ENCODE data around the gene UMODL1.

The UMODL1 gene

DNA sequence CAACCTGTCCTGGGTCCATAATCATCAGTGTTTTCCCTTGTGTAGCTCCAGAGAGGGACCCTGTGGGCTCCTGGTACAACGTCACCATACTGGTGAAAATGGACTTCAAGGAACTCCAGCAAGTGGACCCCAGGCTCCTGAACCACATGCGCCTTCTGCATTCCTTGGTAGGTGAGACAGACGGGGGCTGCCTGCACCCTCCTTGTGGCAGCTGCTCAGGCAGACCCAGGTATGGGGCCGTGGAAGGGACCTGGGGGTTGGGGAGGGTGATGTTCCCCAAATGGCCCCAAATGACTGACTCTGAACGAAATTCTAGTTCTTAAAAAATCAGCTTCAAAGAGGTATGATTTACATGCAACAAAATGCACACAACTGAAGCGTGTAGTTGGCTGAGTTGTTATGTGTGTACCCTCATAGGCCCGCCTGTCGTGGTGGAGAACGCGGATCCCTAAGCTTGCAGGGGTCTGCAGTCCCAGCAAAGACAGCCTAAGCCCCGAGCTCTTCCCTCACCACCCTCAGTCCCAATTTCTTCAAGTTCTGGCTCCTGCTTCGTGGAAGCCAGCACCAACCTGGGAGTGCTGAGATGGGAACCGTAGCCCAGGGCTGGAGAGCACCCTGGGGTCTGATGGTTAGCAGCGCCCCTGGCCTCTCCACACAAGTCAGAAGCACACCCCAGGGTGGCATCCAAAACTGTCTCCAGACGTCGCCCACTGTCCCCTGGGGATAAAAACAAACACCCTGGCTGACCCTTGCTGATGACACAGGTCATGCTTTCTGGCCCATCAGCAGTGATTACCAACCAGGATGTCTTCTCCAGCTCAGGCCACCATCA, 14.3 kb downstream of the UMODL1 start:
- Histone ChIP-seq H3K27ac (no peak overlapping the region), H3K4me3 (no peak overlapping the region), H3K9me3 (ENCODE audit: low read depth, low read length) (no peaks in the 10 kb centered on the region), H3K36me3 (ENCODE audit: insufficient read depth, low read length) (no peaks in the 10 kb centered on the region), H3K9ac (ENCODE audit: insufficient read length) (no peak overlapping the region)
- TF ChIP-seq POLR2AphosphoS5 (IDR thresholded peaks at IDR 0.05; ENCODE audit: borderline replicate concordance, low read depth, low read length), result no peak
- TF ChIP-seq FOXP2 (optimal IDR thresholded peaks at IDR 0.05; ENCODE audit: control extremely low read depth, extremely low read length, insufficient read depth), result no peak
- TF ChIP-seq EZH2 (IDR thresholded peaks at IDR 0.05), result no peak
- DNase-seq (ENCODE audit: low read depth, low spot score), result no peak

DNA sequence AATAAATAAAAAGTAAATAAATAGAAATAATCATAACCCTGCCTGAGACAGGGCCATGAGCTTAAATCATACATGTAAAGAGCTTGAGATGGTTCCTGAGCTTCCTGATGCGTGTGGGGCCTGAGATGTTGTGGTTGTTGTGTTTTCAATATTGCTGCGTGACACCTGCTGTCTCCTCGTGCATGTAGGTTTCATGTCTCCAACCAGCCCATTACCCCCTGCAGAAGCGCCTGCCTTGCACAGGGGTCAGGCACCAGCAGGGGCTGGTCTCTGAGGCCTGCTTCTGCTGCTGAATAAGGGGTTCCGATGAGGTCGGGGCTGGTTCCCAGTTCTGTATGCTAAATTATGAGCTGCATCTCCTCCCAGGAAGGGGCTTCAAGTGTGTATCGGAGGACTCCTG, 15.9 kb downstream of the UMODL1 start:
- no peak overlapping the region for H3K9ac ChIP-seq (ENCODE audit: insufficient read length)
- no peak for TF ChIP-seq FOXP2 (optimal IDR thresholded peaks at IDR 0.05; ENCODE audit: control extremely low read depth, extremely low read length, insufficient read depth)
- no peak for TF ChIP-seq POLR2AphosphoS5 (IDR thresholded peaks at IDR 0.05; ENCODE audit: borderline replicate concordance, low read depth, low read length)
- no peak for TF ChIP-seq EZH2 (IDR thresholded peaks at IDR 0.05)
- H3K36me3 ChIP-seq (ENCODE audit: insufficient read depth, low read length), result no peaks in the 10 kb centered on the region
- H3K4me3 ChIP-seq, result no peak overlapping the region
- DNase-seq (ENCODE audit: low read depth, low spot score), result no peak
- H3K27ac ChIP-seq, result no peak overlapping the region
- H3K9me3 ChIP-seq (ENCODE audit: low read depth, low read length), result no peaks in the 10 kb centered on the region

DNA sequence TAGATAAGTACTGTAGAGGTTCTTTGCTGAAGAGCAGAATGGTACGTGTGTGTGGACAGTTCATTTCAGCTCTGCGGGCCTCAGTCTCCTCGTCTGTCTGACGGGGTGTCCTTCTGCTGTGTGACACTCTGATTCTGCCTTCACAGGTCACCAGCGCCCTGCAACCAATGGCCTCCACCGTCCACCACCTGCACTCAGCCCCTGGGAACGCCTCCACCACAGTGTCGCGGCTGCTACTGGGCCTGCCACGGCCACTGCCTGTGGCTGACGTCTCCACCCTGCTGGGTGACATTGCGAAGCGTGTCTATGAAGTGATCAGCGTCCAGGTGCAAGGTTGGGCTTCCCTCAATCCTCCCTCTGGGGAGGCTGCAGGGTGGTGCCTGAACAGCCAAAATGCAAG, 17.0 kb downstream of the UMODL1 start:
- H3K4me3 ChIP-seq, result no peak overlapping the region
- H3K9ac ChIP-seq (ENCODE audit: insufficient read length), result no peak overlapping the region
- H3K9me3 ChIP-seq (ENCODE audit: low read depth, low read length), result no peaks in the 10 kb centered on the region
- TF ChIP-seq POLR2AphosphoS5 (IDR thresholded peaks at IDR 0.05; ENCODE audit: borderline replicate concordance, low read depth, low read length), result no peak
- TF ChIP-seq FOXP2 (optimal IDR thresholded peaks at IDR 0.05; ENCODE audit: control extremely low read depth, extremely low read length, insufficient read depth), result no peak
- TF ChIP-seq EZH2 (IDR thresholded peaks at IDR 0.05), result no peak
- no peak for DNase-seq (ENCODE audit: low read depth, low spot score)
- H3K27ac ChIP-seq, result no peak overlapping the region
- H3K36me3 ChIP-seq (ENCODE audit: insufficient read depth, low read length), result no peaks in the 10 kb centered on the region

DNA sequence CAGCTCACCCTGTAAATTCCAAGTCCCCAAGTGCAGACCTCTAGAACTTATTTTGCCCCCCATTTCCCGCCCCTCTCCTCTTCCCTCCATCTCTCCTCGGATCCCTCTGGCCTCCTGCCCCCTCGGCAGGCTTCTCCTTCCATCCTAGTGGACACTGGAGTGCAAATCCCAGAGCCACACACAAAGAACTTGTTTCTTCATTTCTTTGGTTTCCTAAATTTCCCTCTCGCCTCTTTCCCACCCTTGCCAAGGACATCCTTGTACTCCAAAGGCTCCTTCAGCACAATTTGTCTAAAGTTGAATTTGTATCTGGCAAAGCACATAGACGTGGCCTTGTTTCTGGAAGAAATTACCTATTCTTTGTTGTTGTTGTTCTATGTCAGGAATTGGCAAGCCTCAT, 17.5 kb downstream of the UMODL1 start:
- no peak for DNase-seq (ENCODE audit: low read depth, low spot score)
- no peak overlapping the region for H3K9ac ChIP-seq (ENCODE audit: insufficient read length)
- H3K4me3 ChIP-seq, result no peak overlapping the region
- no peaks in the 10 kb centered on the region for H3K9me3 ChIP-seq (ENCODE audit: low read depth, low read length)
- TF ChIP-seq FOXP2 (optimal IDR thresholded peaks at IDR 0.05; ENCODE audit: control extremely low read depth, extremely low read length, insufficient read depth) (no peak), POLR2AphosphoS5 (IDR thresholded peaks at IDR 0.05; ENCODE audit: borderline replicate concordance, low read depth, low read length) (no peak), EZH2 (IDR thresholded peaks at IDR 0.05) (no peak)
- H3K36me3 ChIP-seq (ENCODE audit: insufficient read depth, low read length), result no peaks in the 10 kb centered on the region
- H3K27ac ChIP-seq, result no peak overlapping the region

DNA sequence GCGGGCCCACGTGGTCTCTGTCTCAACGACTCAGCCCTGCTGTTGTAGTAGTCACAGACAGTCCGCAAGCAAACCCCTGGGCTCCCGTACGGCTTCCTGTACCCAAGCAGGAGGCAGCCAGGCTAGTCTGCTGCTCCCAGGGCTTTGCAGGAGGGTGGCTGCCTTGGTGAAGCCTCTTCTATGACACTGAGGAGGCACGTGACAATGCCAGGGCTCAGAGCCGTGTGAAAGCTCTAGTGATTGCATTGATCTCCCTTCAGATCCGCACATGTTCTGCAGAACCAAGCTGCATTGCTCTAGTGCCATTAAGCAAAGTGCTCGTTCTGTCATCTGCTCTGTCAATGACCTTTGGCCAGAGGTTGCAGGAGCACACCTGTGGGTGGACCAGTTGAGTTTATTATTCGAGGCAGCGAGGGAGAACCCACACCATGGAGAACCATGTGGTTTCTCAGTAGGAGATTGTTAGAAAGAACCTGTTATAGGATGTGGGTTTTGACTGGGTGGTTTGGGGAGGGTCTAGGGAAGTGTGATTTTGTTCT, 18.0 kb downstream of the UMODL1 start:
- Histone ChIP-seq H3K9me3 (ENCODE audit: low read depth, low read length) (no peaks in the 10 kb centered on the region), H3K36me3 (ENCODE audit: insufficient read depth, low read length) (no peaks in the 10 kb centered on the region), H3K27ac (no peak overlapping the region), H3K9ac (ENCODE audit: insufficient read length) (no peak overlapping the region), H3K4me3 (no peak overlapping the region)
- no peak for DNase-seq (ENCODE audit: low read depth, low spot score)
- TF ChIP-seq EZH2 (IDR thresholded peaks at IDR 0.05) (no peak), FOXP2 (optimal IDR thresholded peaks at IDR 0.05; ENCODE audit: control extremely low read depth, extremely low read length, insufficient read depth) (no peak), POLR2AphosphoS5 (IDR thresholded peaks at IDR 0.05; ENCODE audit: borderline replicate concordance, low read depth, low read length) (no peak)

DNA sequence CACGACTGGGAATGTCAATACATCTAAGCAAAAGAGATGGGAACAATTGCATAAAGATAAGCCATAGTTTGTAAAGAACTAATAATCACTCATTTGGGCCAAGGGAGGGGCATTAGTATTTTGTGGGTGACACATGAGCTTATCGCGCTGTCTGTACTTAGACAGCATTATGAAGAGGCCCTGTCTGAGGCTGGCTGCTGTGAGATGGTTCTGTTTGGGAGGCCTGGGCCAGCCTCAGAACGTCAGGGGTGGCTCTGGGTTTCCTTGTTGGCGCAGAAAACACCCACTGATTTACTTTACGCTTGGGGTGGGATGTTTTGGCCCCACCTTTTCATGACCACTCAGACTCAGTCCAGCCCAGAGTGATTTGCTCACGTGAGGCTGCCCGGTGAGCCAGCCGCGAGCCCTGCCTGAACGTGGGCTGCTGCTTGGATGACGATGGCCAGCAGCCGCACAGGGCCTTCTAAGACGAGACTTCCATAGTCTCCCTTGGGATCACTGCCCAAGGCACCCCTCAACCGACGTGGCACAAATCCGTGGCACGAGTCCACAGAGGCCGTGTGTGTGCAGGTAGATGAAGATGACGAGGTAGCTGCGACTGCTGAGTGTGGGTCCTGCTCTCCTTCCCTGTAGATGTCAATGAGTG, 18.7 kb downstream of the UMODL1 start:
- Histone ChIP-seq H3K36me3 (ENCODE audit: insufficient read depth, low read length) (no peaks in the 10 kb centered on the region), H3K9ac (ENCODE audit: insufficient read length) (no peak overlapping the region), H3K4me3 (no peak overlapping the region), H3K9me3 (ENCODE audit: low read depth, low read length) (no peaks in the 10 kb centered on the region), H3K27ac (no peak overlapping the region)
- TF ChIP-seq POLR2AphosphoS5 (IDR thresholded peaks at IDR 0.05; ENCODE audit: borderline replicate concordance, low read depth, low read length) (no peak), FOXP2 (optimal IDR thresholded peaks at IDR 0.05; ENCODE audit: control extremely low read depth, extremely low read length, insufficient read depth) (no peak), EZH2 (IDR thresholded peaks at IDR 0.05) (no peak)
- DNase-seq (ENCODE audit: low read depth, low spot score), result no peak

DNA sequence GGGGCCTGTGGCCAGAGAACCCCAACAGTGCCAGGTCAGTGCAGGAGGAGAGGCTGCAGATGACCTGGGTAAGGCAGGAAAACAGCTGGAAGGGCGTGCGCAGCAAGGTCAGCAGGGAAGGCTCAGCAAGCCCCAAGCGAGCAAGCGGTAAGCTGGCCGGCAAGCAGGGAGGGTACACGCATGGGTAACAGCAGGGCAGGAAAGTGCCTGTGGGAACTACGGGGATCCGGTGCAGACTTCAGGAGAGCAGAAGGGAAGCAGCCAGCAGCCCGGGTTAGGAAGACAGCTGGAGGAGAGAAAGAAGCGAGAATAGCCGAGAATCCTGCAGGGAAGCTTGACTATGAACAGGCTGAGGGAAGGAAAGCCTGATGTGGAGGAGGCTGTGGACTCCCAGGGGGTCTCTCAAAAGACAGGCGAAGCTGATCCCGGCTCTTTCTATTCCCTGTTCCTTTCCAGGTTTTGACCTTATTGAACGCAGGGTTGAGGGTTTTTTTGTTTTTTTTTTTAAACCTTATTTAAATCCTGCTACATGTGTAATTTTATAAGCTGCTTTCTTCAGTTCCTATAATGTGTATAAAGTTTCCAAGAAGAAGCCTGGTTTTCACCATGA, 20.9 kb downstream of the UMODL1 start:
- no peaks in the 10 kb centered on the region for H3K9me3 ChIP-seq (ENCODE audit: low read depth, low read length)
- H3K4me3 ChIP-seq, result no peak overlapping the region
- DNase-seq (ENCODE audit: low read depth, low spot score), result no peak
- H3K27ac ChIP-seq, result no peak overlapping the region
- H3K9ac ChIP-seq (ENCODE audit: insufficient read length), result no peak overlapping the region
- H3K36me3 ChIP-seq (ENCODE audit: insufficient read depth, low read length), result no peaks in the 10 kb centered on the region
- TF ChIP-seq POLR2AphosphoS5 (IDR thresholded peaks at IDR 0.05; ENCODE audit: borderline replicate concordance, low read depth, low read length), result no peak
- no peak for TF ChIP-seq EZH2 (IDR thresholded peaks at IDR 0.05)
- no peak for TF ChIP-seq FOXP2 (optimal IDR thresholded peaks at IDR 0.05; ENCODE audit: control extremely low read depth, extremely low read length, insufficient read depth)

DNA sequence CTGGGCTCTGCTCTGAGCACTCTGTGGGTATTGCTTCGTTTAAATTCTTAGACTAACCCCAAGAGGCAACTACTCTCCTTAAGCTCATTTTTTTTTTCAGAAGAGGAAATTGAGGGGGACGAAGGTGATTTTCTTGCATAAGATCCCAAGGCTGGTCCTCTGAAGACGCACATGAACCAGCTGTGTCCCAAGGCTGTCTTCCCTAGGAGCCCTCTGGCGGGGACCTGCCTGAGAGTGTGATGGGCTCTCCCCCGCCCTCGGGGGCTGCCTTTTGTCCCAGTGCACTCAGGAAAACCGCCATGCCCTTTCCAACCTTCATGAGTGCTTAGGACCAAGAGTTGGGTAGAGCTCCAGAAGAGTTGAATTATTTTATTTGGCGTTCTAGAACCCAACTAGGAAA, 21.7 kb downstream of the UMODL1 start:
- no peak for DNase-seq (ENCODE audit: low read depth, low spot score)
- H3K9me3 ChIP-seq (ENCODE audit: low read depth, low read length), result no peaks in the 10 kb centered on the region

More for the DNA sequence above, 21.7 kb downstream of the UMODL1 start:
- no peak overlapping the region for H3K9ac ChIP-seq (ENCODE audit: insufficient read length)
- H3K36me3 ChIP-seq (ENCODE audit: insufficient read depth, low read length), result no peaks in the 10 kb centered on the region
- TF ChIP-seq EZH2 (IDR thresholded peaks at IDR 0.05) (no peak), FOXP2 (optimal IDR thresholded peaks at IDR 0.05; ENCODE audit: control extremely low read depth, extremely low read length, insufficient read depth) (no peak), POLR2AphosphoS5 (IDR thresholded peaks at IDR 0.05; ENCODE audit: borderline replicate concordance, low read depth, low read length) (no peak)
- H3K4me3 ChIP-seq, result no peak overlapping the region
- no peak overlapping the region for H3K27ac ChIP-seq
